Neuronal stem cell (in vitro differentiated cells): ENCODE data around the gene TTC9C.
"Not testable (repeated sequence)": the region's sequence is repeated elsewhere in the genome, so short reads cannot be mapped to it uniquely, and the experiment has no call there.

ENCODE experiments used
- DNase-seq: peaks from one replicate; pipeline ENCODE4 v3.0.0-alpha.2; 2013; ENCODE audit warnings: low spot score
- H2AFZ ChIP-seq: one replicate; pipeline ENCODE4 v1.6.1; 2013; ENCODE audit warnings: mild to moderate bottlenecking, low read length, inconsistent platforms
- H2AK5ac ChIP-seq: 2 replicates; pipeline ENCODE4 v1.6.1; 2013; ENCODE audit warnings: low read depth, mild to moderate bottlenecking, inconsistent platforms, low read length, moderate library complexity, mixed read lengths
- H2BK120ac ChIP-seq: 2 replicates; pipeline ENCODE4 v1.6.1; 2013; ENCODE audit warnings: low read depth, mild to moderate bottlenecking, inconsistent platforms, low read length, moderate library complexity, mixed read lengths
- H2BK12ac ChIP-seq: one replicate; pipeline ENCODE4 v1.6.1; 2013; ENCODE audit warnings: low read length, inconsistent platforms
- H2BK15ac ChIP-seq: 2 replicates; pipeline ENCODE4 v1.6.1; 2013; ENCODE audit warnings: mild to moderate bottlenecking, low read length, inconsistent platforms, mixed read lengths
- H2BK5ac ChIP-seq: one replicate; pipeline ENCODE4 v1.6.1; 2013; ENCODE audit warnings: inconsistent platforms, mild to moderate bottlenecking, low read length, moderate library complexity
- H3K14ac ChIP-seq: one replicate; pipeline ENCODE4 v1.6.1; 2013; ENCODE audit warnings: low read length, inconsistent platforms
- H3K18ac ChIP-seq: 2 replicates; pipeline ENCODE4 v1.6.1; 2013; ENCODE audit warnings: low read length, inconsistent platforms
- H3K23ac ChIP-seq: 2 replicates; pipeline ENCODE4 v1.6.1; 2013; ENCODE audit warnings: low read depth, mild to moderate bottlenecking, mixed read lengths, low read length, inconsistent platforms; ENCODE audit not compliant: poor library complexity
- H3K27ac ChIP-seq: replicated peaks from 3 replicates; pipeline ENCODE4 v1.5.1; 2013; ENCODE audit warnings: low read length, inconsistent platforms
- H3K27me3 ChIP-seq, 3 experiments: 2 replicates each; pipeline ENCODE4 v1.6.1; 2013; ENCODE audit warnings: low read length in 3 of 3, mild to moderate bottlenecking in 2 of 3, inconsistent platforms in 1 of 3, low read depth in 1 of 3, mixed read lengths in 1 of 3, moderate library complexity in 1 of 3; ENCODE audit not compliant: control insufficient read depth in 3 of 3, insufficient read depth in 3 of 3
- H3K36me3 ChIP-seq, 2 donors: replicated peaks in 1 of 2; 2 replicates each; pipeline ENCODE4 v1.6.1; 2013; ENCODE audit warnings: low read length in 2 of 2; ENCODE audit not compliant: control insufficient read depth in 2 of 2, insufficient read depth in 2 of 2
- H3K4ac ChIP-seq: 2 replicates; pipeline ENCODE4 v1.6.1; 2013; ENCODE audit warnings: inconsistent platforms, mild to moderate bottlenecking, low read length, moderate library complexity
- H3K4me1 ChIP-seq, 2 donors: 1 replicate in 1 of 2; 2 replicates in 1 of 2; pipeline ENCODE4 v1.6.1; 2013; ENCODE audit warnings: low read length in 2 of 2, low read depth in 1 of 2; ENCODE audit not compliant: control insufficient read depth in 2 of 2, insufficient read depth in 1 of 2
- H3K4me2 ChIP-seq: one replicate; pipeline ENCODE4 v1.6.1; 2013; ENCODE audit warnings: mild to moderate bottlenecking, low read length, inconsistent platforms; ENCODE audit not compliant: insufficient read depth, poor library complexity, severe bottlenecking
- H3K4me3 ChIP-seq, 2 donors: 2 replicates each; pipeline ENCODE4 v1.5.1; 2013; ENCODE audit warnings: low read length in 2 of 2, mild to moderate bottlenecking in 2 of 2, inconsistent platforms in 1 of 2, moderate library complexity in 1 of 2
- H3K79me1 ChIP-seq: one replicate; pipeline ENCODE4 v1.6.1; 2013; ENCODE audit warnings: low read depth, mild to moderate bottlenecking, inconsistent platforms, low read length, moderate library complexity
- H3K9ac ChIP-seq: one replicate; pipeline ENCODE4 v1.6.1; 2013; ENCODE audit warnings: mild to moderate bottlenecking, low read depth, low read length, inconsistent platforms; ENCODE audit not compliant: poor library complexity
- H3K9me3 ChIP-seq, 2 donors: replicated peaks in 1 of 2; 2 replicates each; pipeline versions ENCODE3 to v1.6.1; 2013; ENCODE audit warnings: low read length in 2 of 2, mild to moderate bottlenecking in 2 of 2, inconsistent platforms in 1 of 2, low read depth in 1 of 2, mixed read lengths in 1 of 2, moderate library complexity in 1 of 2; ENCODE audit not compliant: control insufficient read depth in 2 of 2, insufficient read depth in 1 of 2
- H4K8ac ChIP-seq: one replicate; pipeline ENCODE4 v1.6.1; 2013; ENCODE audit warnings: low read depth, mild to moderate bottlenecking, inconsistent platforms, low read length, moderate library complexity
- H4K91ac ChIP-seq: one replicate; pipeline ENCODE4 v1.6.1; 2013; ENCODE audit warnings: low read length, low read depth, mild to moderate bottlenecking, inconsistent platforms; ENCODE audit not compliant: poor library complexity
- WGBS, 2 donors: extraction: QIAGEN DNeasy Blood & Tissue Kit; methylation state at CpG; one replicate each; pipeline ENCODE4 v1.1.7; 2013; ENCODE audit warnings: missing lambda C conversion rate in 2 of 2, mixed read lengths in 1 of 2; ENCODE audit not compliant: insufficient read length in 2 of 2, insufficient replicate concordance in 1 of 2; ENCODE audit errors: extremely low coverage in 2 of 2; 5-methylcytosine and 5-hydroxymethylcytosine counted together

The TTC9C gene

GRCh38 chr11:62693624-62694023 lies 34.7 kb upstream of the TTC9C start:
- peaks cover 31 to 72% of the 10 kb centered on the region in 2 donors for H3K36me3 ChIP-seq
- not testable (repeated sequence) for H3K4ac ChIP-seq, DNase-seq, H3K27me3 ChIP-seq, H3K4me3 ChIP-seq, H3K9me3 ChIP-seq, H2BK120ac ChIP-seq, H3K14ac ChIP-seq, H4K8ac ChIP-seq, H2BK5ac ChIP-seq, H3K9ac ChIP-seq, H3K27ac ChIP-seq, H3K4me2 ChIP-seq, H4K91ac ChIP-seq, H2AK5ac ChIP-seq, H2AFZ ChIP-seq, H2BK15ac ChIP-seq, H3K4me1 ChIP-seq, H3K79me1 ChIP-seq, H3K18ac ChIP-seq, H2BK12ac ChIP-seq, H3K23ac ChIP-seq
- WGBS, 2 donors, result no CpG with 5 or more reads among the region's 4 CpGs

GRCh38 chr11:62694455-62695167 lies 33.7 kb upstream of the TTC9C start:
- Histone ChIP-seq H2BK5ac (no peak overlapping the region), H3K9me3 (no peaks in the 10 kb centered on the region), H2BK120ac (no peak overlapping the region), H3K9ac (no peak overlapping the region), H4K91ac (no peak overlapping the region), H3K23ac (no peak overlapping the region), H3K27ac (no peak overlapping the region), H2AFZ (no peak overlapping the region), H3K4ac (no peak overlapping the region), H3K79me1 (no peaks in the 10 kb centered on the region), H3K4me2 (no peak overlapping the region), H3K27me3 (no peaks in the 10 kb centered on the region), H3K14ac (no peak overlapping the region), H3K4me3 (no peak overlapping the region), H3K18ac (no peak overlapping the region), H3K4me1 (no peaks in the 10 kb centered on the region), H3K36me3 (peaks cover 31 to 70% of the 10 kb centered on the region in 2 donors), H2BK12ac (no peak overlapping the region), H2BK15ac (no peak overlapping the region), H2AK5ac (no peak overlapping the region), H4K8ac (no peak overlapping the region)
- no CpG with 5 or more reads among the region's 14 CpGs for WGBS, 2 donors
- peak; percentile 77 for DNase-seq

- WGBS, 2 donors, result no CpG with 5 or more reads among the region's 11 CpGs
- no peak overlapping the region for H2BK15ac ChIP-seq
- no peak overlapping the region for H3K4me2 ChIP-seq
- H4K8ac ChIP-seq, result no peak overlapping the region
- no peak overlapping the region for H4K91ac ChIP-seq
- H3K36me3 ChIP-seq, result peaks cover 7 to 58% of the 10 kb centered on the region in 2 donors
- no peak overlapping the region for H3K9ac ChIP-seq
- no peak overlapping the region for H3K14ac ChIP-seq
- no peak overlapping the region for H2BK12ac ChIP-seq
- H3K18ac ChIP-seq, result no peak overlapping the region
- no peak overlapping the region for H3K27ac ChIP-seq
- no peaks in the 10 kb centered on the region for H3K27me3 ChIP-seq
- H3K79me1 ChIP-seq, result no peaks in the 10 kb centered on the region
- no peaks in the 10 kb centered on the region for H3K9me3 ChIP-seq
- no peak overlapping the region for H3K23ac ChIP-seq
- no peak for DNase-seq
- no peak overlapping the region for H2AFZ ChIP-seq
- H2BK120ac ChIP-seq, result no peak overlapping the region
- H2AK5ac ChIP-seq, result no peak overlapping the region
- H3K4me3 ChIP-seq, result no peak overlapping the region
- no peak overlapping the region for H2BK5ac ChIP-seq
- no peak overlapping the region for H3K4ac ChIP-seq
- peaks cover 13 to 16% of the 10 kb centered on the region in 2 donors for H3K4me1 ChIP-seq
Observed at GRCh38 chr11:62702246-62702645, 26.0 kb upstream of the TTC9C start.

- not testable (repeated sequence) for H3K9me3 ChIP-seq, H2BK12ac ChIP-seq, H4K8ac ChIP-seq, H3K18ac ChIP-seq, H2AFZ ChIP-seq, H2BK15ac ChIP-seq, H3K4me2 ChIP-seq, H3K27me3 ChIP-seq, H3K4ac ChIP-seq, H3K4me3 ChIP-seq, H2BK120ac ChIP-seq, H3K23ac ChIP-seq, H4K91ac ChIP-seq, H3K14ac ChIP-seq, H3K79me1 ChIP-seq, H2AK5ac ChIP-seq, H3K27ac ChIP-seq, DNase-seq, H3K9ac ChIP-seq, H2BK5ac ChIP-seq
- no CpG with 5 or more reads among the region's 4 CpGs for WGBS, 2 donors
- H3K36me3 ChIP-seq, result peaks cover 8 to 62% of the 10 kb centered on the region in 2 donors
- peaks cover 22 to 23% of the 10 kb centered on the region in 2 donors for H3K4me1 ChIP-seq
Observed at GRCh38 chr11:62703921-62704320, 24.4 kb upstream of the TTC9C start.
